HepG2 (cell line): ENCODE results near the gene ANKFY1. TPM values are rescaled to one million over a fixed set of nuclear protein-coding genes. Genes with fewer than 3 reads are reported as not detected.

Experiments
- ATAC-seq: fragments of 200-7000 bp; cut with Tn5 transposase; 3 replicates; pipeline ENCODE4 v1.9.1; 2020; ENCODE audit warnings: mild to moderate bottlenecking, moderate library complexity
- BruUV-seq: library from RNA; stranded (reverse); fragments of 400-500 nt; replicated peaks from 2 replicates; lab custom pipeline; 2021; lab: Mats Ljungman, UMichigan
- CTCF ChIA-PET: fragments of 300-600 bp; formaldehyde crosslinking; extraction: SDS; loops from one replicate; lab custom pipeline; 2021; ENCODE audit warnings: low total read pairs, inconsistent platforms, low intra/inter-chr PET ratio; lab: Yijun Ruan, JAX
- POLR2A ChIA-PET: fragments of 350-600 bp; sonication (Branson Sonifier 250); formaldehyde crosslinking; loops from one replicate; lab custom pipeline; 2020; ENCODE audit warnings: antibody characterized with exemption, inconsistent platforms; lab: Yijun Ruan, JAX
- DNase-seq: peaks from one replicate; pipeline ENCODE4 v3.0.0-alpha.2; 2015; ENCODE audit warnings: low spot score
- FAIRE-seq: peaks from 3 replicates; lab custom pipeline; 2011; peaks lifted over from hg19 to GRCh38; lab: Jason Lieb, UNC
- H2AFZ ChIP-seq: one replicate; pipeline ENCODE4 v1.6.1; 2011; ENCODE audit warnings: low read length, inconsistent platforms
- H3K27ac ChIP-seq: fragments of 300-600 bp; 3 replicates; pipeline ENCODE4 v1.8.0; 2011; ENCODE audit warnings: mixed run types, mild to moderate bottlenecking, mixed read lengths, low read length, inconsistent platforms; ENCODE audit not compliant: insufficient read depth; ENCODE audit errors: extremely low read length
- H3K27me3 ChIP-seq, 2 experiments: fragments of 200-600 bp in 1 of 2; 2 replicates in 1 of 2; 3 replicates in 1 of 2; pipeline versions ENCODE4 v1.6.0 to v1.8.0; 2011; ENCODE audit warnings: low read length in 2 of 2, mild to moderate bottlenecking in 2 of 2, moderate library complexity in 2 of 2, inconsistent platforms in 1 of 2; ENCODE audit not compliant: insufficient read depth in 2 of 2, control insufficient read depth in 1 of 2
- H3K36me3 ChIP-seq, 2 experiments: fragments of 200-600 bp in 1 of 2; replicated peaks in 1 of 2; 2 replicates in 1 of 2; 3 replicates in 1 of 2; pipeline versions ENCODE4 v1.5.1 to v1.8.0; 2011; ENCODE audit warnings: low read length in 2 of 2, inconsistent platforms in 1 of 2; ENCODE audit not compliant: insufficient read depth in 2 of 2, control insufficient read depth in 1 of 2
- H3K4me1 ChIP-seq: 2 replicates; pipeline ENCODE4 v1.5.1; 2012; ENCODE audit warnings: low read length, inconsistent platforms; ENCODE audit not compliant: insufficient read depth
- H3K4me2 ChIP-seq: 2 replicates; pipeline ENCODE4 v1.6.0; 2011; ENCODE audit warnings: low read depth, low read length, inconsistent platforms
- H3K4me3 ChIP-seq, 3 experiments: fragments of 200-600 bp in 1 of 3; sonication (generic), shearing (Covaris generic) in 1 of 3; replicated peaks in 1 of 3; 2 replicates each; pipeline ENCODE4 v1.5.1; 2011 to 2016; ENCODE audit warnings: low read length in 3 of 3, inconsistent platforms in 2 of 3, low read depth in 2 of 3, mild to moderate bottlenecking in 2 of 3, control low read depth in 1 of 3, mixed read lengths in 1 of 3; ENCODE audit not compliant: insufficient read depth in 1 of 3
- H3K79me2 ChIP-seq: one replicate; pipeline ENCODE4 v1.6.1; 2011; ENCODE audit warnings: low read length, inconsistent platforms; ENCODE audit not compliant: insufficient read depth
- H3K9ac ChIP-seq: 2 replicates; pipeline ENCODE4 v1.6.0; 2011; ENCODE audit warnings: mild to moderate bottlenecking, low read depth, low read length, inconsistent platforms; ENCODE audit not compliant: insufficient read depth
- H3K9me3 ChIP-seq: 2 replicates; pipeline ENCODE4 v1.5.1; 2012; ENCODE audit warnings: mild to moderate bottlenecking, low read length
- H4K20me1 ChIP-seq: 2 replicates; pipeline ENCODE4 v1.6.0; 2011; ENCODE audit warnings: inconsistent platforms, mild to moderate bottlenecking, low read length, moderate library complexity; ENCODE audit not compliant: insufficient read depth
- BRD4 ChIP-seq: sonication (generic); formaldehyde crosslinking; IDR thresholded peaks from 2 replicates; pipeline ENCODE4 v1.4.0; 2020; ENCODE audit warnings: missing genetic modification reagents
- EHMT2 ChIP-seq: fragments of 200-600 bp; sonication (generic); IDR thresholded peaks from 2 replicates; pipeline ENCODE4 v1.7.0; 2017; ENCODE audit warnings: antibody characterized with exemption, low read depth, low read length, borderline replicate concordance
- GABPA ChIP-seq, 2 experiments: IDR thresholded peaks; 2 replicates each; pipeline ENCODE4 v1.6.1; 2011 to 2016; ENCODE audit warnings: low read depth in 2 of 2, low read length in 1 of 2, missing biosample characterization in 1 of 2, missing genetic modification characterization in 1 of 2
- JARID2 ChIP-seq: sonication (generic); formaldehyde crosslinking; IDR thresholded peaks from 2 replicates; pipeline ENCODE4 v1.8.1; 2023; ENCODE audit warnings: missing genetic modification reagents, inconsistent platforms; ENCODE audit not compliant: insufficient replicate concordance
- JUND ChIP-seq: sonication (generic); formaldehyde crosslinking; IDR thresholded peaks from 2 replicates; pipeline ENCODE4 v1.8.0; 2022; ENCODE audit warnings: mild to moderate bottlenecking, missing genetic modification reagents
- SP5 ChIP-seq: IDR thresholded peaks from 2 replicates; pipeline ENCODE4 v1.6.1; 2016; ENCODE audit warnings: low read depth, borderline replicate concordance
- SRSF4 ChIP-seq: fragments of 200-400 bp; formaldehyde crosslinking; IDR thresholded peaks from one replicate; pipeline ENCODE4 v1.6.1; 2018; ENCODE audit warnings: mild to moderate bottlenecking, low read depth, low read length, moderate library complexity; ENCODE audit not compliant: poor library complexity, severe bottlenecking
- U2AF2 ChIP-seq: fragments of 200-400 bp; formaldehyde crosslinking; IDR thresholded peaks from 2 replicates; pipeline ENCODE4 v1.6.1; 2017; ENCODE audit warnings: low read depth, mild to moderate bottlenecking, low read length
- ZBTB20 ChIP-seq: sonication (generic); formaldehyde crosslinking; IDR thresholded peaks from 2 replicates; pipeline ENCODE4 v1.8.1; 2023; ENCODE audit warnings: missing genetic modification reagents, low read depth, mild to moderate bottlenecking, borderline replicate concordance
- ZBTB21 ChIP-seq: sonication (generic); formaldehyde crosslinking; IDR thresholded peaks from 2 replicates; pipeline ENCODE4 v1.4.0; 2020; ENCODE audit warnings: missing genetic modification reagents
- ZNF251 ChIP-seq: sonication (generic); formaldehyde crosslinking; IDR thresholded peaks from 2 replicates; pipeline ENCODE4 v1.9.0; 2021; ENCODE audit warnings: mild to moderate bottlenecking, missing genetic modification reagents
- ZNF432 ChIP-seq: sonication (generic); formaldehyde crosslinking; IDR thresholded peaks from 2 replicates; pipeline ENCODE4 v1.5.0; 2020; ENCODE audit warnings: missing genetic modification reagents, mild to moderate bottlenecking, borderline replicate concordance
- ZNF510 ChIP-seq: sonication (generic); formaldehyde crosslinking; IDR thresholded peaks from 2 replicates; pipeline ENCODE4 v1.4.0; 2020; ENCODE audit warnings: low read depth, mild to moderate bottlenecking, missing genetic modification reagents
- ZNF570 ChIP-seq: sonication (generic); formaldehyde crosslinking; IDR thresholded peaks from 2 replicates; pipeline ENCODE4 v1.4.0; 2020; ENCODE audit warnings: mild to moderate bottlenecking, missing genetic modification reagents, borderline replicate concordance
- ZNF572 ChIP-seq: sonication (generic); formaldehyde crosslinking; IDR thresholded peaks from 2 replicates; pipeline ENCODE4 v1.5.1; 2020; ENCODE audit warnings: mild to moderate bottlenecking, missing genetic modification reagents
- ZNF879 ChIP-seq: sonication (generic); formaldehyde crosslinking; IDR thresholded peaks from 2 replicates; pipeline ENCODE4 v1.8.1; 2023; ENCODE audit warnings: missing genetic modification reagents
- WGBS: methylation state at CpG from one replicate; pipeline ENCODE4 v1.1.6; 2017; ENCODE audit warnings: low lambda C conversion rate; 5-methylcytosine and 5-hydroxymethylcytosine counted together
- in situ Hi-C: cut with HindIII; loops from 2 replicates; pipeline ENCODE4 v1.10.0; 2017; ENCODE audit warnings: low pct_unique_long_range_greater_than_20kb; ENCODE audit not compliant: extremely low pct_ligation_motif_present
- intact Hi-C: fragments of 100-400 bp; cut with micrococcal nuclease; formaldehyde crosslinking; loops from one replicate; pipeline ENCODE4 v1.10.0; 2022; ENCODE audit not compliant: unreplicated experiment
- polyA plus RNA-seq, 8 experiments: library from polyadenylated mRNA; depleted of rRNA in 3 of 8; stranded (reverse) in 7 of 8; unstranded in 1 of 8; fragments of >200 nt; fragmentation: Illumina TruSeq in 4 of 8; extraction: Trizol in 4 of 8; gene quantifications; 2 replicates each; pipeline versions ENCODE4 v1.2.1 to v1.2.3, GENCODE V29; 2011 to 2016; ENCODE audit warnings: low read depth in 4 of 8, missing spikeins in 1 of 8, mixed read lengths in 1 of 8; ENCODE audit not compliant: insufficient read depth in 1 of 8
- total RNA-seq, 5 experiments: library from RNA; depleted of rRNA; stranded (reverse); fragments of >200 nt; fragmentation: Illumina TruSeq; extraction: Trizol; gene quantifications; 2 replicates each; pipeline ENCODE4 v1.2.3, GENCODE V29; 2016; ENCODE audit warnings: low read depth in 1 of 5
- TF ChIP-seq, protein P1 (sequence below): sonication (generic); formaldehyde crosslinking; IDR thresholded peaks from 2 replicates; pipeline ENCODE4 v1.4.0; 2020; ENCODE audit warnings: missing genetic modification reagents, borderline replicate concordance

The ANKFY1 gene
- total and polyA plus RNA-seq, 2 of the 13 experiments (the other 11 are each of a cell fraction or from before 2014, with no cell fraction given): 11.9 to 16.8 TPM

DNA sequence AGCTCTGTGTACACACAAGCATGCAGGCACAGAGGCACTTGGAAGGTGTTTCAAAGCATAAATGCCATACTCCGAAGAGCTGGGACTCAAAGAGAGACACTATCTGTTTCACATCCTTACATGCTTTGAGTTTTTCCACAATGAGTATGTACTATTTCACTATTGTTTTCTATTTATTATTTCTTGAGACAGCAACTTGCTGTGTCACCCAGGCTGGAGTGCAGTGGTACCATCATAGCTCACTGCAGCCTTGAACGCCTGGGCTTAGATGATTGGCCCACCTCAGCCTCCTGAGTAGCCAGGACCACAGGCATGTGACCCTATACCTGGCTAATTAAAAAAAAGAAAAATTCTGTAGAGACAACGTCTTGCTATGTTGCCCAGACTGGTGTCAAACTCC, 89.2 kb downstream of the ANKFY1 start:
- H4K20me1 ChIP-seq: no peaks in the 10 kb centered on the region
- no peak for DNase-seq
- ATAC-seq: no peak
- no peak for FAIRE-seq
- 93% methylated on average over 3 of the region's 3 CpGs for WGBS
- H3K27ac ChIP-seq: no peak overlapping the region
- H3K4me2 ChIP-seq: no peak overlapping the region
- peaks cover 44 to 95% of the 10 kb centered on the region in 2 experiments for H3K36me3 ChIP-seq
- ChIA-PET POLR2A (no interaction called here), CTCF (no interaction called here)
- no TSS peak for BruUV-seq
- no peak overlapping the region for H2AFZ ChIP-seq
- no peaks in the 10 kb centered on the region for H3K27me3 ChIP-seq
- no peak for TF ChIP-seq U2AF2
- TF ChIP-seq, protein P1, sequence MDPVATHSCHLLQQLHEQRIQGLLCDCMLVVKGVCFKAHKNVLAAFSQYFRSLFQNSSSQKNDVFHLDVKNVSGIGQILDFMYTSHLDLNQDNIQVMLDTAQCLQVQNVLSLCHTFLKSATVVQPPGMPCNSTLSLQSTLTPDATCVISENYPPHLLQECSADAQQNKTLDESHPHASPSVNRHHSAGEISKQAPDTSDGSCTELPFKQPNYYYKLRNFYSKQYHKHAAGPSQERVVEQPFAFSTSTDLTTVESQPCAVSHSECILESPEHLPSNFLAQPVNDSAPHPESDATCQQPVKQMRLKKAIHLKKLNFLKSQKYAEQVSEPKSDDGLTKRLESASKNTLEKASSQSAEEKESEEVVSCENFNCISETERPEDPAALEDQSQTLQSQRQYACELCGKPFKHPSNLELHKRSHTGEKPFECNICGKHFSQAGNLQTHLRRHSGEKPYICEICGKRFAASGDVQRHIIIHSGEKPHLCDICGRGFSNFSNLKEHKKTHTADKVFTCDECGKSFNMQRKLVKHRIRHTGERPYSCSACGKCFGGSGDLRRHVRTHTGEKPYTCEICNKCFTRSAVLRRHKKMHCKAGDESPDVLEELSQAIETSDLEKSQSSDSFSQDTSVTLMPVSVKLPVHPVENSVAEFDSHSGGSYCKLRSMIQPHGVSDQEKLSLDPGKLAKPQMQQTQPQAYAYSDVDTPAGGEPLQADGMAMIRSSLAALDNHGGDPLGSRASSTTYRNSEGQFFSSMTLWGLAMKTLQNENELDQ (CRISPR knock-in tag): no peak
- TF ChIP-seq ZNF510 (CRISPR knock-in tag): no peak
- TF ChIP-seq ZNF570: no peak
- no peak for TF ChIP-seq ZNF432 (CRISPR knock-in tag)
- TF ChIP-seq GABPA (IDR thresholded peaks at IDR 0.05; ENCODE audit: low read depth, low read length): no peak
- no peak for TF ChIP-seq GABPA (CRISPR knock-in tag; IDR thresholded peaks at IDR 0.05; ENCODE audit: low read depth)
- TF ChIP-seq ZBTB20 (CRISPR knock-in tag): no peak
- TF ChIP-seq ZBTB21: no peak
- no peak for TF ChIP-seq JUND (CRISPR knock-in tag)
- no peak for TF ChIP-seq SRSF4
- no peak for TF ChIP-seq JARID2 (CRISPR knock-in tag)
- TF ChIP-seq SP5 (CRISPR knock-in tag): no peak
- TF ChIP-seq ZNF879: no peak
- TF ChIP-seq BRD4 (CRISPR knock-in tag): no peak
- no peak for TF ChIP-seq EHMT2
- no peak for TF ChIP-seq ZNF572
- TF ChIP-seq ZNF251 (CRISPR knock-in tag): no peak
- no peak overlapping the region for H3K4me3 ChIP-seq
- intact Hi-C loops (no loop called here), in situ Hi-C loops (no loop called here)
- H3K9ac ChIP-seq: no peak overlapping the region
- H3K79me2 ChIP-seq: no peaks in the 10 kb centered on the region
- H3K9me3 ChIP-seq: no peaks in the 10 kb centered on the region
- H3K4me1 ChIP-seq: peaks cover 16% of the 10 kb centered on the region
